HG03159 (cell line): ENCODE results near the gene S1PR4.
"Not testable (repeated sequence)": the region's sequence is repeated elsewhere in the genome, so short reads cannot be mapped to it uniquely, and the experiment has no call there.

Experiments used
- ATAC-seq: cut with Tn5 transposase; IDR thresholded peaks from one replicate; pipeline ENCODE4 v1.9.1; 2021; ENCODE audit warnings: mild to moderate bottlenecking, moderate library complexity; ENCODE audit not compliant: unreplicated experiment

Gene S1PR4

DNA sequence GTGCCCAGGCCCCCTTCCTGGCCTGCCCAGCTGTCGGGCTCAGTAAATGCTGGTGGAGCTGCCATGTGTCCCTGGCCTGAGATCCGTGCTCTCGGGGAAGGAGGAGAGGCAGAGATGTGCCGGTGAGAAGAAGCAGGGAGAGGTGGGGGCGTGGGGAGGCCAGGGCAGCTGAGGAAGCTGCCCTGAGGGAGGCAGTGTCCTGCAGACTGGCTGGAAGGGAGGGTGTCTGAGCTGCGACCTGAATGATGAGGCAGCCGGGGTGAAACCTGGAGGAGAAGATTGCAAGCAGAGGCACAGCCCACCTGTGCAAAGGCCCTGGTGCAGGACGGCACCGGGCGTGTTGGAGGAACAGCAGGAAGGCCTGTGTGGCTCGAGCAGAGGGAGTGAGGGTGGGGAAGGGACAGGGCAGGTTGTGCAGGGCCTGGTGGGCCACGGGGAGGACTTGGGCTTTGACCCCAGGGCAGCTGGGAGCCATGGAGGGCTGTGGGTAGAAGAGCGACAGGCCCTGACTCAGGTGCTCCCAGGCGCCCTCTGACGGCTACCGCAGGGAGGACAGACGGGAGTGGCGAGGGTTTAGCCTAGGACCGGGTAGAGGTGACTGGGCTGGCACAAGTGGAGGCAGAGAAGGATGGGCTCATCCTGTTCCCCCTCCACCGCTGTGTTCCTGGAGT is 31.9 kb downstream of the S1PR4 start:
- ATAC-seq = no peak

DNA sequence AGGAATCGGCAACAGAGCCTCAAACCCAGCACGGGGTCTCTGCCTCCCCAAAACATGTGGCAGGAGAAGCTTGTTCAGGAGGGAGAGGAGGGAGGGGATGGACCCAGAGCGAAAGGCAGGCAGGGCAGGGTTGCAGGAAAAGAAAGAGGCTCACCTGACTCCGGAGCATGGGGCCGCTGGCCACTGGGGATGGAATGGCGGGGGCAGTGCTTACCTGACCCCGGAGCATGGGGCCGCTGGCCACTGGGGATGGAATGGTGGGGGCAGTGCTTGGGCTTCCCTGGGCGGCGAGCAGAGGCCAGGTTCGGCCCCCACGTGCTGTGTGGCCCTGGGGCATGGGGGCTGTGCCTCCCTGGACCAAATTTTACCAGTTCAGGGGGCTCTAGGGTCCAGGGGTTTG is 32.6 kb downstream of the S1PR4 start:
- ATAC-seq = no peak

DNA sequence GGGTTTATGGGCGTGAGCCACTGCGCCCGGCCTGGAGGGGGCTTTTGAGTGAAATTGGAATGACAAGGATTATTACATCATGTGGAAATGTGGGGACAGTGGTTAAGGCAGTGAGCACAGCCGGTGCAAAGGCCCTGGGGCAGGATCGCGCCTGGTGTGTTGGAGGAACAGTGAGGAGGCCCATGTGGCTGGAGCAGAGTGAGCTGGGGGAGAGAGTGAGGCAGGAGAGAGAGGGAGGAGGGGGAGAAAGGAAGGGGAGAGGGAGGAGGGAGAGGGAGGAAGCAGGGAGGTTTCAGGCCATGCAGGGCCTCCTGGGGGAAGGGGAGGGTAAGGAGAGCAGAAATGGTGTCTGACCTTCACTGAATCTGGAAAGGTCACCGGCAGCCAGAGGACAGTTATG is 34.6 kb downstream of the S1PR4 start:
- no peak for ATAC-seq

DNA sequence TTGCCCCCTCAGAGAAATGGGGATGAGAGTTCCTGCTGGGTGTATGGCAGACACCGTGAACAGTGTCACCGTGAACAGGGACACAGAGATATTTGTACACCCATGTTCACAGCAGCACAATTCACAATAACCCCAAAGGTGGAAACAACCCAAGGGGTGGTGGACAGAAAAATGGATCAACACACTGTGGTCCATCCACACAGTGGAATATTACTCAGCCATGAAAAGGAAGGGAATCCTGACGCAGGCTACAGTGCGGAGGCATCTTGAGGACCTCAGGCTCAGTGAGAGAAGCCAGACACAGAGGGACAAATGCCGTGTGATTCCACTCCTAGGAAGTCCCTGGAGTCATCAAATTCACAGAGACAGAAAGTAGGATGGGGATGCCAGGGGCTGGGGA is 38.3 kb downstream of the S1PR4 start:
- ATAC-seq = no peak

DNA sequence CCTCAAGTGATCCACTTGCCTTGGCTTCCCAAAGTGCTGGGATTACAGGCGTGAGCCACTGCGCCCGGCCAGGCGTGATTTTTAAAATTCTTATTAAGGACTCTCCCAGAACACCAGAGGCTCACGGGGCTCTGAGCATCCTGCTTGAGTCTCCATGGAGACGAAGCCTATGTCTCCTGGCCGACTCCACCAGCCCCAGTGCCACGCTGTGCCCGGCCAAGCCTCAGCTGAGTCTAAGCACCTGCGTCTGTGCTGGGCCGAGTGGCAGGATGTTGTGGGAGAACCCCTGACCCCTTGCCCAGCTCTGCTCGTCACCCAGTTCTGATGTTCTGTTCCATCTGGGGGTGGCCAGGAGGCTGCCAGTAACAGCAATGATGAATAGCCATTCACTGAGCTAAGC is 42.0 kb downstream of the S1PR4 start:
- ATAC-seq = no peak

DNA sequence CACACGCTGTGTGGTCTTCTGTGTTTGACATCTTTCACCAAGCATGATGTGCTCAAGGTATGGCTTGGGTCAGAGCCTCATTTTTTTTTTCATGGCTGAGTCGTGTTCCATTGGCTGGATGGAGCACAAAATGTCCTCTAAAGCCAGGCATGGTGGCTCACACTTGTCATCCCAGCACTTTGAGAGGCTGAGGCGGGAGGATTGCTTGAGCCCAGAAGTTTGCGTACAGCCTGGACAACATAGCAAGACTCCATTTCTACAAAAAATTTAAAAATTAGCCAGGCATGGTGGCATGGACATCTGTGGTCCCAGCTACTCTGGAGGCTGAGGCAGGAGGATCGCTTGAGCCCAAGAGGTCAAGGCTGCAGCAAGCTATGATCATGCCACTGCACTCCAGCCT is 43.0 kb downstream of the S1PR4 start:
- not testable (repeated sequence) for ATAC-seq

DNA sequence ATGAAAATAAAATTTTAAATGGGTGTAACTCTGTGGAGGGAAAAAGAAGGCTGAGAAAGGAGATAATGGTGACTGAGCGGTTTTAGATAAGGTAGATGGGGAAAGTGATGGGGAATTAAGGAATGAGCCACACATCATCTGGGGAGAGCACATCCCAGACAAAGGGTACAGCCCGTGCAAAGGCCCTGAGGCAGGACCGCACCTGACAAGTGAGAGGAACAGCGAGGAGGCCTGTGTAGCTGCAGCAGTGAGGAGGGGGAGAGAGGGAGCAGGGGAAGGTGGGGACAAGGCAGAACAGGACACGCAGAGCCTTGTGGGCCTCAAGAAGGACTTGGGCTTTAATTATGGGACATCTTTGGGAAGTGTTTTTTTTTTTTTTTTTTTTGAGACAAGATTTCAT is 44.1 kb downstream of the S1PR4 start:
- ATAC-seq = no peak

DNA sequence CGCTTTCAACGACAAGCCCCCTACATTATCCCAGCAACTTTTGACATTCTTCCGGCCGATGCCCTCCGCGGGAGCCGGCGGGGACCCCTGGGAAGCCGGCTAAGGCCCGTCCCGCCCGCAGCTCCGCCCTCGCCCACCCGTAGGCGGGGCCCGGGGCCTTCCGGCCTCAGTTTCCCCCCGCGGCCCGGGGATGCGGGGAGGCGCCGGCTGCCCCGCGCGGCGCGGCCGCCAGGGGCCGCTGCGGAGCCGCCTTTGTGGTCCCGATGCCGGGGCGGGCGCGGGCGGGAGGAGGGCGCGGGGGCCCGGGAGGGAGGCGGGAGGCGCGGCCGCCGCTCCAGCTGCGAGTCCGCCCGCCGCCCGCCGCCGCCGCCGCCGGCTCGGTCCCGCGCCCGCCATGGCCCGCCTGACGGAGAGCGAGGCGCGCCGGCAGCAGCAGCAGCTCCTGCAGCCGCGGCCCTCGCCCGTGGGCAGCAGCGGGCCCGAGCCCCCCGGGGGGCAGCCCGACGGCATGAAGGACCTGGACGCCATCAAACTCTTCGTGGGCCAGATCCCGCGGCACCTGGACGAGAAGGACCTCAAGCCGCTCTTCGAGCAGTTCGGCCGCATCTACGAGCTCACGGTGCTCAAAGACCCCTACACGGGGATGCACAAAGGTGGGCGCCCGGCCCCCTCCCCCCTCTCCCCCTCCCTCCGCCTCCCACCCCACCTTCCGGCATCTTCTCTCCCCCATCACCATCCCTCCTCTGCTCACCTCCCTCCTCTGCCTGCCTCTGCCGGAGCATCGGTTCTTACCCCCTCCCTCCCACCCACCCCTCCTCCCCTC is 46.0 kb downstream of the S1PR4 start, which contains the start of gene CELF5:
Gene CELF5 (plus strand): TSS at position 316 of the 823 bp plus-strand sequence. CDS start 79 bp downstream, at position 395.
- ATAC-seq = no peak

DNA sequence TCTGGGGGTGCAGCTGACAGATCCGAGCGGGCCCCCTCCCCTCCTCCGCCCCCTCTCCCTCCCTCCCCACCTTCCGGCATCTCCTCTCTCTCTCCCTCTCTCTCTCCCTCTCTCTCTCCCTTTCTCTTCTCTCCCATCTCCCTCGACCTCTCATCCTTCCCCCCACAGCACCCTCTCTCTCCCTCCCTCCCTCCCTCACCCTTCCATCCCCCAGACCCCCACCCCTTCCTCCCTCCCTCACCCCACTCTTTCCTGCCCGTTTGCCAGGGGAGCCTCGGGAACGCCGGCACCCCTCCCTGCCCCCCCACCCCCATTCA is 46.6 kb downstream of the S1PR4 start:
- no peak for ATAC-seq

DNA sequence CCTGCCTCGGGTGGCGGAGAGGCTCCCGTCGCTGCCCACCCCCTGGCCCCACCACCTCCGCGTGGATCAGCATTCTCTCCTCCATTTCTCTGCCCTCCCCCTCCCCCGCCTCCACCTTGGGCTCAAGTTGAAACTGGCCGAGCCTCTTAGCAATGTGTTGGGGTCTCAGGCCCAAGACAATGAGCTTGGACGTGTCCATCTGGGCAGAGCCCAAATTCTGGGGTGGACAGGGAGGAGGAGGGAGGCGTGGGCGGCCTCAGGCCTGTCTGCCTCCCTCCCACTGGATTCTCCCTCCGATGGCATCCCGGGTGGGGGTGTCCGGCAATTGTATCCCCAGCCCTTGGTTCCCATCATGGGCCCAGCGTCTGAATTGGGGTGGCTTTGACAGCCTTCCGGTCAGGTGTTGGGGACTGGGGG is 47.1 kb downstream of the S1PR4 start:
- no peak for ATAC-seq

DNA sequence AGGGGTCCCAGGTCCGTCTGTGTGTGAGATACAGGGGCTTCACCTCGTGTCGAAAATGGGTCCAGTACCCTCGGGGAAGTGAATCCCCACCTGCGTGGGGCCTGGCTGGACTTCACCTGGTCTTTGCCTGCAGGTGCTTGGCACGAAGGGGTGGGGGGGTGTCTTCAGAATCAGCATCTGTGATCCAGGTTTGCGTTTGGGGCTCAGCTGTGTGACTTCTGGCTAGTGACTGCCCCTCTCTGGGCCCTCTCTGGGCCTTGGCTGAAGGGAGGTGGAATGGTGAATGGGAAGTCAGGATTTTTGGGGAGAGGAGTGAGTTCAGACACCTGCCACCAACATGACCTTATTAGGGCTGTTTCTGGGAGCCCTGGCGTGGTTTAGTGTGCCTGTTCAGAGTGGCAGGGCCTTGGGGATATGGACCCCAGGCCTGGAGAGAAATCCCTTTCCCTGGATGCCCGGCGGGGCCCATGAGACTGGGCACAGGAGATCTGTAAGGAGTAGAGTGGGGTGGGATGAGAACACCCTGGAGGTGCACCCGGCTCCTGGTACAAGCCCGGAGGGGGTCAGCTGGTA is 48.6 kb downstream of the S1PR4 start:
- no peak for ATAC-seq

DNA sequence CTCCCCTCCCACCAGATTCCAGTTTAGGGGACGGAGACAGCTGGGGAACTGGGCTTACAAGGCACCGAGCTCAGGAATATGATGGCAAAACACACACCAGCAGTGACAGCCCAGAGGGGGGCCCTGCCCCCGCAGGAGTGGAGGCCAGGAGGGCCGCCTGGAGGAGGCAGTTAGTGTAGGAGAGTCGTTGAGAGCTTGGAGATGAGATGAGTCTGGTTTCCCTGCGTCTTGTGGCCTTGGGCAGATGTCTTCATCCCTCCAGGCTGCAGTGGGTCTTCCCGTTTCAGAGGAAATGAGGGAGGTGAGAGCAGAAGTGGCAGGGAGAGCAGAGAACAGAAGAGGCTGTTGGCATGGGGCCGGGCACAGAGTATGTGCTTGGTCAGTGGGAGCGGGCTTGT is 50.8 kb downstream of the S1PR4 start:
- ATAC-seq = no peak
